ENCODE results near the gene WDR4.

DNA sequence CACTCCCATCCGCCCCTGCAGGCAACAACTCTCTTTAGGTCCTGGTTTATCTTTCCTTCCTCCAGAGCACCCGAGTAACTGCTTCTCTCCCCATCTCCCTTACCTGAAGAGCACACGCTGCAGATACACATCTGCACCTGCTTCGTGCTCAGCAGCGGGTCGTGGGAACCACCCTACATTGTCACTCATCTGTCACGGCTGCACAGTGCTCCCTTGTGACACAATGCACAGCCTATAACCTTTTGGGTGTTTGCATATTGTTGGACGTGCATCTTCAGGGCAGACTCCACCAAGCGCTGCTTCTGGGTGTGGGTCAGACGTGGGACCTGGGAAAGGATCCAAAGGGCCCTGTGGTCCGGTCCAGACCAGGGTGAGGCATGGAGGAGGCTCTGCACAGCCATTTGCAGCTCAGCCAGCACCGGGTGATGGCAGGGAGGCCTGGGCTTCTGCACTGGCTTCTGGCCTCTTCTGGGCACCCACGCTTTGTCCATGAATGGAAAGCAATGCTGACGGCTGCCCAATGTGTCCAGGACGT is 42.5 kb downstream of the WDR4 start:
- TF ChIP-seq, protein P1, sequence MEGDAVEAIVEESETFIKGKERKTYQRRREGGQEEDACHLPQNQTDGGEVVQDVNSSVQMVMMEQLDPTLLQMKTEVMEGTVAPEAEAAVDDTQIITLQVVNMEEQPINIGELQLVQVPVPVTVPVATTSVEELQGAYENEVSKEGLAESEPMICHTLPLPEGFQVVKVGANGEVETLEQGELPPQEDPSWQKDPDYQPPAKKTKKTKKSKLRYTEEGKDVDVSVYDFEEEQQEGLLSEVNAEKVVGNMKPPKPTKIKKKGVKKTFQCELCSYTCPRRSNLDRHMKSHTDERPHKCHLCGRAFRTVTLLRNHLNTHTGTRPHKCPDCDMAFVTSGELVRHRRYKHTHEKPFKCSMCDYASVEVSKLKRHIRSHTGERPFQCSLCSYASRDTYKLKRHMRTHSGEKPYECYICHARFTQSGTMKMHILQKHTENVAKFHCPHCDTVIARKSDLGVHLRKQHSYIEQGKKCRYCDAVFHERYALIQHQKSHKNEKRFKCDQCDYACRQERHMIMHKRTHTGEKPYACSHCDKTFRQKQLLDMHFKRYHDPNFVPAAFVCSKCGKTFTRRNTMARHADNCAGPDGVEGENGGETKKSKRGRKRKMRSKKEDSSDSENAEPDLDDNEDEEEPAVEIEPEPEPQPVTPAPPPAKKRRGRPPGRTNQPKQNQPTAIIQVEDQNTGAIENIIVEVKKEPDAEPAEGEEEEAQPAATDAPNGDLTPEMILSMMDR (IDR thresholded peaks at IDR 0.05) = no peak
- TF ChIP-seq RAD21 (IDR thresholded peaks at IDR 0.05; ENCODE audit: low read length) (no peak), POLR2AphosphoS5 (IDR thresholded peaks at IDR 0.05; ENCODE audit: low read depth, low read length) (no peak), REST (IDR thresholded peaks at IDR 0.05; ENCODE audit: low read depth, low read length) (no peak)
